SW480 (cell line): Measurements from ENCODE around the gene PSME4.
"Not testable (repeated sequence)": the region's sequence is repeated elsewhere in the genome, so short reads cannot be mapped to it uniquely, and the experiment has no call there.

Source experiments
- DNase-seq: peaks from one replicate; pipeline ENCODE4 v3.0.0-alpha.2; 2016; ENCODE audit warnings: low spot score

PSME4 gene

GRCh38 chr2:53829273-53829979, 141.4 kb downstream of the PSME4 start:
- no peak for DNase-seq

- DNase-seq: no peak
Measured at GRCh38 chr2:53828331-53828730, 142.5 kb downstream of the PSME4 start.

GRCh38 chr2:53827398-53828175, 143.2 kb downstream of the PSME4 start:
- no peak for DNase-seq

GRCh38 chr2:53826587-53827397, 144.0 kb downstream of the PSME4 start:
- DNase-seq: no peak

GRCh38 chr2:53826030-53826410, 144.8 kb downstream of the PSME4 start:
- DNase-seq: no peak

- DNase-seq: not testable (repeated sequence)
Measured at GRCh38 chr2:53823639-53824038, 147.2 kb downstream of the PSME4 start.

GRCh38 chr2:53821810-53822209, 149.0 kb downstream of the PSME4 start:
- DNase-seq: no peak

- no peak for DNase-seq
Measured at GRCh38 chr2:53820711-53821110, 150.1 kb downstream of the PSME4 start.

GRCh38 chr2:53820048-53820447, 150.7 kb downstream of the PSME4 start:
- DNase-seq: no peak

GRCh38 chr2:53819634-53820033, 151.2 kb downstream of the PSME4 start:
- no peak for DNase-seq

- no peak for DNase-seq
Measured at GRCh38 chr2:53818854-53819435, 151.8 kb downstream of the PSME4 start.
